WTC11 (cell line): ENCODE data around the gene NRIP3. TPM values are rescaled to one million over a fixed set of nuclear protein-coding genes. Genes with fewer than 3 reads are reported as not detected.

Experiments
- ATAC-seq: fragments of 200-7000 bp; cut with Tn5 transposase; 2 replicates; pipeline ENCODE4 v1.10.0; 2021; ENCODE audit warnings: mild to moderate bottlenecking, moderate library complexity
- CTCF ChIA-PET: fragments of 300-600 bp; sonication (Branson Sonifier 250); formaldehyde crosslinking; loops from one replicate; lab custom pipeline; 2021; ENCODE audit warnings: antibody characterized with exemption; lab: Charles Lee
- POLR2A ChIA-PET: fragments of 350-600 bp; sonication (Branson Sonifier 250); formaldehyde crosslinking; loops from one replicate; lab custom pipeline; 2021; ENCODE audit warnings: antibody characterized with exemption; lab: Charles Lee
- DNase-seq: peaks from one replicate; pipeline ENCODE4 v3.0.0; 2021; ENCODE audit warnings: low spot score
- H3K27ac Mint-ChIP-seq: 2 replicates; pipeline ENCODE4 v1.8.0; 2021; ENCODE audit warnings: mixed read lengths
- H3K27me3 Mint-ChIP-seq: 2 replicates; pipeline ENCODE4 v1.8.0; 2021; ENCODE audit warnings: low read depth, mild to moderate bottlenecking, moderate library complexity, mixed read lengths
- H3K36me3 Mint-ChIP-seq: 2 replicates; pipeline ENCODE4 v1.8.0; 2021; ENCODE audit warnings: mixed read lengths
- H3K4me1 Mint-ChIP-seq: 2 replicates; pipeline ENCODE4 v1.8.0; 2022; ENCODE audit warnings: mixed read lengths
- H3K4me3 Mint-ChIP-seq: 2 replicates; pipeline ENCODE4 v1.8.0; 2021; ENCODE audit warnings: mild to moderate bottlenecking, moderate library complexity, mixed read lengths
- H3K9me3 Mint-ChIP-seq: 2 replicates; pipeline ENCODE4 v1.8.0; 2021; ENCODE audit warnings: mixed read lengths
- ATF1 ChIP-seq: sonication (generic); formaldehyde crosslinking; IDR thresholded peaks from 2 replicates; pipeline ENCODE4 v1.8.1; 2023; ENCODE audit warnings: mild to moderate bottlenecking, moderate library complexity, missing genetic modification reagents
- CBFB ChIP-seq: sonication (generic); formaldehyde crosslinking; IDR thresholded peaks from 2 replicates; pipeline ENCODE4 v1.8.1; 2022; ENCODE audit warnings: mild to moderate bottlenecking, low read depth, missing genetic modification reagents
- CREB1 ChIP-seq: sonication (generic); formaldehyde crosslinking; IDR thresholded peaks from 2 replicates; pipeline ENCODE4 v1.8.0; 2023; ENCODE audit warnings: mild to moderate bottlenecking, missing genetic modification reagents
- GRHL2 ChIP-seq: fragments of 250-450 bp; sonication (Bioruptor Pico); IDR thresholded peaks from 2 replicates; pipeline ENCODE4 v1.8.0; 2022; ENCODE audit warnings: mild to moderate bottlenecking, moderate library complexity; ENCODE audit not compliant: insufficient replicate concordance, severe bottlenecking
- SMAD3 ChIP-seq: sonication (generic); formaldehyde crosslinking; IDR thresholded peaks from 2 replicates; pipeline ENCODE4 v1.8.0; 2022; ENCODE audit warnings: missing genetic modification reagents, mild to moderate bottlenecking, borderline replicate concordance
- SMAD4 ChIP-seq: sonication (generic); formaldehyde crosslinking; IDR thresholded peaks from 2 replicates; pipeline ENCODE4 v1.8.0; 2022; ENCODE audit warnings: mild to moderate bottlenecking, missing genetic modification reagents
- TEAD1 ChIP-seq: sonication (generic); formaldehyde crosslinking; IDR thresholded peaks from 2 replicates; pipeline ENCODE4 v1.8.0; 2022; ENCODE audit warnings: mild to moderate bottlenecking, missing genetic modification reagents
- TEAD4 ChIP-seq: sonication (generic); formaldehyde crosslinking; IDR thresholded peaks from 2 replicates; pipeline ENCODE4 v1.8.0; 2022; ENCODE audit warnings: mild to moderate bottlenecking, missing genetic modification reagents
- ZNF138 ChIP-seq: sonication (generic); formaldehyde crosslinking; conservative IDR thresholded peaks from 2 replicates; pipeline ENCODE4 v1.8.1; 2022; ENCODE audit warnings: mild to moderate bottlenecking, moderate library complexity, missing genetic modification reagents
- ZNF232 ChIP-seq: sonication (generic); formaldehyde crosslinking; IDR thresholded peaks from 2 replicates; pipeline ENCODE4 v1.8.0; 2022; ENCODE audit warnings: mild to moderate bottlenecking, missing genetic modification reagents
- ZNF263 ChIP-seq: sonication (generic); formaldehyde crosslinking; IDR thresholded peaks from 2 replicates; pipeline ENCODE4 v1.8.1; 2022; ENCODE audit warnings: low read depth, mild to moderate bottlenecking, moderate library complexity, missing genetic modification reagents
- ZNF396 ChIP-seq: fragments of 250-450 bp; sonication (Bioruptor Pico); IDR thresholded peaks from 2 replicates; pipeline ENCODE4 v1.8.0; 2021; ENCODE audit warnings: mild to moderate bottlenecking, moderate library complexity, borderline replicate concordance
- ZNF671 ChIP-seq: fragments of 250-450 bp; sonication (Bioruptor Pico); IDR thresholded peaks from 2 replicates; pipeline ENCODE4 v1.8.0; 2021; ENCODE audit warnings: mild to moderate bottlenecking
- total RNA-seq: library from RNA; stranded (reverse); gene quantifications from 3 replicates; pipeline ENCODE4 v1.2.3, GENCODE V29; 2021
- TF ChIP-seq, protein P1 (sequence below): sonication (generic); formaldehyde crosslinking; conservative IDR thresholded peaks from 2 replicates; pipeline ENCODE4 v1.8.1; 2023; ENCODE audit warnings: mild to moderate bottlenecking, low read depth, missing genetic modification reagents, moderate library complexity
- TF ChIP-seq, protein P2 (sequence below): sonication (generic); formaldehyde crosslinking; IDR thresholded peaks from 2 replicates; pipeline ENCODE4 v1.8.1; 2023; ENCODE audit warnings: mild to moderate bottlenecking, missing genetic modification reagents
- TF ChIP-seq, protein P3 (sequence below): sonication (generic); formaldehyde crosslinking; IDR thresholded peaks from 2 replicates; pipeline ENCODE4 v1.8.1; 2022; ENCODE audit warnings: missing genetic modification reagents, borderline replicate concordance
- TF ChIP-seq, protein P4 (sequence below): sonication (generic); formaldehyde crosslinking; IDR thresholded peaks from 2 replicates; pipeline ENCODE4 v1.8.0; 2022; ENCODE audit warnings: missing genetic modification reagents
- TF ChIP-seq, protein P5 (sequence below): sonication (generic); formaldehyde crosslinking; IDR thresholded peaks from 2 replicates; pipeline ENCODE4 v1.8.1; 2023; ENCODE audit warnings: mild to moderate bottlenecking, missing genetic modification reagents, moderate library complexity
- TF ChIP-seq, protein P6 (sequence below): fragments of 250-450 bp; sonication (Bioruptor Pico); IDR thresholded peaks from 2 replicates; pipeline ENCODE4 v1.9.0; 2021; ENCODE audit warnings: mild to moderate bottlenecking
- TF ChIP-seq, protein P7 (sequence below): sonication (generic); formaldehyde crosslinking; conservative IDR thresholded peaks from 2 replicates; pipeline ENCODE4 v1.8.1; 2022; ENCODE audit warnings: mild to moderate bottlenecking, missing genetic modification reagents
- TF ChIP-seq, protein P8 (sequence below): fragments of 250-450 bp; sonication (Bioruptor Pico); IDR thresholded peaks from 2 replicates; pipeline ENCODE4 v2.1.2; 2022; ENCODE audit warnings: mild to moderate bottlenecking, moderate library complexity

The NRIP3 gene
- total RNA-seq, 1 experiment from 2014 or later: 4.5 TPM

DNA sequence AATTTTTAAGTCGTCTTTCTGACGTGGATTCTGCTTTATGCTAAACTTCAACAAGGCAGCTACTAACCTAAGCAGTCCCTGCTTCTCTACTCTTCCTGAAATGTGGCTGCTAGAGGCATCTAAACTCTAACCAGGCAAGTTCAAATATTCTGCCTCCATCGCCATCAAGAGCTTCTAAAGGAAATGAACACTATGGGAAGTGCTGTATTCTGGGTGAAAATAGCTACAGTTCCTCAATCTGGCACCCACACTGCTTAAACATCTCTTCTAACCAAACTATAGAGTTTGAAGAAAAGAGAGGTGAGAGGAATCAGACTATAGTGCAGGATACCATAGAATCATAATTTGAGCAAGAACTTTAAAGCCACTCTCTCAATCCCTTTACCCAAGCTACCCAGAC is 6.3 kb downstream of the NRIP3 start (continued):
- TF ChIP-seq, protein P1, sequence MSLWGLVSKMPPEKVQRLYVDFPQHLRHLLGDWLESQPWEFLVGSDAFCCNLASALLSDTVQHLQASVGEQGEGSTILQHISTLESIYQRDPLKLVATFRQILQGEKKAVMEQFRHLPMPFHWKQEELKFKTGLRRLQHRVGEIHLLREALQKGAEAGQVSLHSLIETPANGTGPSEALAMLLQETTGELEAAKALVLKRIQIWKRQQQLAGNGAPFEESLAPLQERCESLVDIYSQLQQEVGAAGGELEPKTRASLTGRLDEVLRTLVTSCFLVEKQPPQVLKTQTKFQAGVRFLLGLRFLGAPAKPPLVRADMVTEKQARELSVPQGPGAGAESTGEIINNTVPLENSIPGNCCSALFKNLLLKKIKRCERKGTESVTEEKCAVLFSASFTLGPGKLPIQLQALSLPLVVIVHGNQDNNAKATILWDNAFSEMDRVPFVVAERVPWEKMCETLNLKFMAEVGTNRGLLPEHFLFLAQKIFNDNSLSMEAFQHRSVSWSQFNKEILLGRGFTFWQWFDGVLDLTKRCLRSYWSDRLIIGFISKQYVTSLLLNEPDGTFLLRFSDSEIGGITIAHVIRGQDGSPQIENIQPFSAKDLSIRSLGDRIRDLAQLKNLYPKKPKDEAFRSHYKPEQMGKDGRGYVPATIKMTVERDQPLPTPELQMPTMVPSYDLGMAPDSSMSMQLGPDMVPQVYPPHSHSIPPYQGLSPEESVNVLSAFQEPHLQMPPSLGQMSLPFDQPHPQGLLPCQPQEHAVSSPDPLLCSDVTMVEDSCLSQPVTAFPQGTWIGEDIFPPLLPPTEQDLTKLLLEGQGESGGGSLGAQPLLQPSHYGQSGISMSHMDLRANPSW (CRISPR knock-in tag): no peak
- TF ChIP-seq ZNF671 (CRISPR knock-in tag) (no peak), TEAD4 (no peak), CBFB (CRISPR knock-in tag) (no peak)
- TF ChIP-seq, protein P2, sequence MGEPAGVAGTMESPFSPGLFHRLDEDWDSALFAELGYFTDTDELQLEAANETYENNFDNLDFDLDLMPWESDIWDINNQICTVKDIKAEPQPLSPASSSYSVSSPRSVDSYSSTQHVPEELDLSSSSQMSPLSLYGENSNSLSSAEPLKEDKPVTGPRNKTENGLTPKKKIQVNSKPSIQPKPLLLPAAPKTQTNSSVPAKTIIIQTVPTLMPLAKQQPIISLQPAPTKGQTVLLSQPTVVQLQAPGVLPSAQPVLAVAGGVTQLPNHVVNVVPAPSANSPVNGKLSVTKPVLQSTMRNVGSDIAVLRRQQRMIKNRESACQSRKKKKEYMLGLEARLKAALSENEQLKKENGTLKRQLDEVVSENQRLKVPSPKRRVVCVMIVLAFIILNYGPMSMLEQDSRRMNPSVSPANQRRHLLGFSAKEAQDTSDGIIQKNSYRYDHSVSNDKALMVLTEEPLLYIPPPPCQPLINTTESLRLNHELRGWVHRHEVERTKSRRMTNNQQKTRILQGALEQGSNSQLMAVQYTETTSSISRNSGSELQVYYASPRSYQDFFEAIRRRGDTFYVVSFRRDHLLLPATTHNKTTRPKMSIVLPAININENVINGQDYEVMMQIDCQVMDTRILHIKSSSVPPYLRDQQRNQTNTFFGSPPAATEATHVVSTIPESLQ (CRISPR knock-in tag): no peak
- TF ChIP-seq, protein P3, sequence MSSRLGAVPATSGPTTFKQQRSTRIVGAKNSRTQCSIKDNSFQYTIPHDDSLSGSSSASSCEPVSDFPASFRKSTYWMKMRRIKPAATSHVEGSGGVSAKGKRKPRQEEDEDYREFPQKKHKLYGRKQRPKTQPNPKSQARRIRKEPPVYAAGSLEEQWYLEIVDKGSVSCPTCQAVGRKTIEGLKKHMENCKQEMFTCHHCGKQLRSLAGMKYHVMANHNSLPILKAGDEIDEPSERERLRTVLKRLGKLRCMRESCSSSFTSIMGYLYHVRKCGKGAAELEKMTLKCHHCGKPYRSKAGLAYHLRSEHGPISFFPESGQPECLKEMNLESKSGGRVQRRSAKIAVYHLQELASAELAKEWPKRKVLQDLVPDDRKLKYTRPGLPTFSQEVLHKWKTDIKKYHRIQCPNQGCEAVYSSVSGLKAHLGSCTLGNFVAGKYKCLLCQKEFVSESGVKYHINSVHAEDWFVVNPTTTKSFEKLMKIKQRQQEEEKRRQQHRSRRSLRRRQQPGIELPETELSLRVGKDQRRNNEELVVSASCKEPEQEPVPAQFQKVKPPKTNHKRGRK (CRISPR knock-in tag): no peak
- TF ChIP-seq, protein P4, sequence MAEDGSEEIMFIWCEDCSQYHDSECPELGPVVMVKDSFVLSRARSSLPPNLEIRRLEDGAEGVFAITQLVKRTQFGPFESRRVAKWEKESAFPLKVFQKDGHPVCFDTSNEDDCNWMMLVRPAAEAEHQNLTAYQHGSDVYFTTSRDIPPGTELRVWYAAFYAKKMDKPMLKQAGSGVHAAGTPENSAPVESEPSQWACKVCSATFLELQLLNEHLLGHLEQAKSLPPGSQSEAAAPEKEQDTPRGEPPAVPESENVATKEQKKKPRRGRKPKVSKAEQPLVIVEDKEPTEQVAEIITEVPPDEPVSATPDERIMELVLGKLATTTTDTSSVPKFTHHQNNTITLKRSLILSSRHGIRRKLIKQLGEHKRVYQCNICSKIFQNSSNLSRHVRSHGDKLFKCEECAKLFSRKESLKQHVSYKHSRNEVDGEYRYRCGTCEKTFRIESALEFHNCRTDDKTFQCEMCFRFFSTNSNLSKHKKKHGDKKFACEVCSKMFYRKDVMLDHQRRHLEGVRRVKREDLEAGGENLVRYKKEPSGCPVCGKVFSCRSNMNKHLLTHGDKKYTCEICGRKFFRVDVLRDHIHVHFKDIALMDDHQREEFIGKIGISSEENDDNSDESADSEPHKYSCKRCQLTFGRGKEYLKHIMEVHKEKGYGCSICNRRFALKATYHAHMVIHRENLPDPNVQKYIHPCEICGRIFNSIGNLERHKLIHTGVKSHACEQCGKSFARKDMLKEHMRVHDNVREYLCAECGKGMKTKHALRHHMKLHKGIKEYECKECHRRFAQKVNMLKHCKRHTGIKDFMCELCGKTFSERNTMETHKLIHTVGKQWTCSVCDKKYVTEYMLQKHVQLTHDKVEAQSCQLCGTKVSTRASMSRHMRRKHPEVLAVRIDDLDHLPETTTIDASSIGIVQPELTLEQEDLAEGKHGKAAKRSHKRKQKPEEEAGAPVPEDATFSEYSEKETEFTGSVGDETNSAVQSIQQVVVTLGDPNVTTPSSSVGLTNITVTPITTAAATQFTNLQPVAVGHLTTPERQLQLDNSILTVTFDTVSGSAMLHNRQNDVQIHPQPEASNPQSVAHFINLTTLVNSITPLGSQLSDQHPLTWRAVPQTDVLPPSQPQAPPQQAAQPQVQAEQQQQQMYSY (CRISPR knock-in tag): no peak
- TF ChIP-seq, protein P5, sequence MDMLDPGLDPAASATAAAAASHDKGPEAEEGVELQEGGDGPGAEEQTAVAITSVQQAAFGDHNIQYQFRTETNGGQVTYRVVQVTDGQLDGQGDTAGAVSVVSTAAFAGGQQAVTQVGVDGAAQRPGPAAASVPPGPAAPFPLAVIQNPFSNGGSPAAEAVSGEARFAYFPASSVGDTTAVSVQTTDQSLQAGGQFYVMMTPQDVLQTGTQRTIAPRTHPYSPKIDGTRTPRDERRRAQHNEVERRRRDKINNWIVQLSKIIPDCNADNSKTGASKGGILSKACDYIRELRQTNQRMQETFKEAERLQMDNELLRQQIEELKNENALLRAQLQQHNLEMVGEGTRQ (CRISPR knock-in tag): no peak

DNA sequence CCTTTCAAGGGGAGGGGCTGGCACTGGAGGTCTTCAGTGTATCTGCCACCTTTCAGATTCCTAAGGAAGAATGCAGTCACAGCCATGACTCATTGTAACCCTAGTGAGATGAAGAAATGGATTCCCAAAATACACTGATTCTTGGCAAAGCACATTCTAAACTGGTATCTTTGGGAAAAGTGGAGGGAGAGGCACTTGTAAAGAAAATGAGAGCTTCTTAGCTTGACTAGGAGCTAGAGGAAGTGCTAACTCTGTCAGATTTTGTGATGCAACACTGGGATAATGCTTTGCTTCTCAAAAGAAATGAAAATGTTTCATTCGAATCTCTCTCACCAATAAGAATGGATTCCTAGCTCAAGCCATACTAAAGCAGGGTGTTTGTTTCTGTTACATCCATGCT is 14.3 kb downstream of the NRIP3 start:
- Mint-ChIP-seq H3K27me3 (peaks cover 2% of the 10 kb centered on the region; the same call in 1 of the 2 replicates), H3K36me3 (no peaks in the 10 kb centered on the region), H3K4me3 (no peak overlapping the region), H3K27ac (no peak overlapping the region), H3K9me3 (peaks cover 4% of the 10 kb centered on the region), H3K4me1 (peaks cover 5% of the 10 kb centered on the region)
- DNase-seq (no peak), ATAC-seq (0 out of 2 replicates have a peak, but pooled peaks have one; percentile 26)
- ChIA-PET POLR2A (interaction anchor here (0.6 kb wide), 1 partner anchor 1014 kb away, joined by 5 read pairs; no protein-coding TSS in a partner anchor), CTCF (interaction anchor here (1.0 to 1.2 kb wide), 2 partner anchors 26 to 148 kb away, joined by 3 to 5 read pairs; no protein-coding TSS in a partner anchor)
- TF ChIP-seq GRHL2 (CRISPR knock-in tag): no peak
- TF ChIP-seq ZNF232 (CRISPR knock-in tag): no peak
- TF ChIP-seq CREB1 (CRISPR knock-in tag): no peak
- TF ChIP-seq, protein P6, sequence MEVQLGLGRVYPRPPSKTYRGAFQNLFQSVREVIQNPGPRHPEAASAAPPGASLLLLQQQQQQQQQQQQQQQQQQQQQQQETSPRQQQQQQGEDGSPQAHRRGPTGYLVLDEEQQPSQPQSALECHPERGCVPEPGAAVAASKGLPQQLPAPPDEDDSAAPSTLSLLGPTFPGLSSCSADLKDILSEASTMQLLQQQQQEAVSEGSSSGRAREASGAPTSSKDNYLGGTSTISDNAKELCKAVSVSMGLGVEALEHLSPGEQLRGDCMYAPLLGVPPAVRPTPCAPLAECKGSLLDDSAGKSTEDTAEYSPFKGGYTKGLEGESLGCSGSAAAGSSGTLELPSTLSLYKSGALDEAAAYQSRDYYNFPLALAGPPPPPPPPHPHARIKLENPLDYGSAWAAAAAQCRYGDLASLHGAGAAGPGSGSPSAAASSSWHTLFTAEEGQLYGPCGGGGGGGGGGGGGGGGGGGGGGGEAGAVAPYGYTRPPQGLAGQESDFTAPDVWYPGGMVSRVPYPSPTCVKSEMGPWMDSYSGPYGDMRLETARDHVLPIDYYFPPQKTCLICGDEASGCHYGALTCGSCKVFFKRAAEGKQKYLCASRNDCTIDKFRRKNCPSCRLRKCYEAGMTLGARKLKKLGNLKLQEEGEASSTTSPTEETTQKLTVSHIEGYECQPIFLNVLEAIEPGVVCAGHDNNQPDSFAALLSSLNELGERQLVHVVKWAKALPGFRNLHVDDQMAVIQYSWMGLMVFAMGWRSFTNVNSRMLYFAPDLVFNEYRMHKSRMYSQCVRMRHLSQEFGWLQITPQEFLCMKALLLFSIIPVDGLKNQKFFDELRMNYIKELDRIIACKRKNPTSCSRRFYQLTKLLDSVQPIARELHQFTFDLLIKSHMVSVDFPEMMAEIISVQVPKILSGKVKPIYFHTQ: no peak
- no peak for TF ChIP-seq SMAD4 (CRISPR knock-in tag)
- TF ChIP-seq, protein P7, sequence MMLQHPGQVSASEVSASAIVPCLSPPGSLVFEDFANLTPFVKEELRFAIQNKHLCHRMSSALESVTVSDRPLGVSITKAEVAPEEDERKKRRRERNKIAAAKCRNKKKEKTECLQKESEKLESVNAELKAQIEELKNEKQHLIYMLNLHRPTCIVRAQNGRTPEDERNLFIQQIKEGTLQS (CRISPR knock-in tag): no peak
- TF ChIP-seq ZNF138 (CRISPR knock-in tag): no peak
- no peak for TF ChIP-seq SMAD3
- no peak for TF ChIP-seq CBFB (CRISPR knock-in tag)
- TF ChIP-seq TEAD1 (CRISPR knock-in tag): no peak
- TF ChIP-seq ZNF396 (CRISPR knock-in tag): no peak
- no peak for TF ChIP-seq ATF1 (CRISPR knock-in tag)
- TF ChIP-seq, protein P8, sequence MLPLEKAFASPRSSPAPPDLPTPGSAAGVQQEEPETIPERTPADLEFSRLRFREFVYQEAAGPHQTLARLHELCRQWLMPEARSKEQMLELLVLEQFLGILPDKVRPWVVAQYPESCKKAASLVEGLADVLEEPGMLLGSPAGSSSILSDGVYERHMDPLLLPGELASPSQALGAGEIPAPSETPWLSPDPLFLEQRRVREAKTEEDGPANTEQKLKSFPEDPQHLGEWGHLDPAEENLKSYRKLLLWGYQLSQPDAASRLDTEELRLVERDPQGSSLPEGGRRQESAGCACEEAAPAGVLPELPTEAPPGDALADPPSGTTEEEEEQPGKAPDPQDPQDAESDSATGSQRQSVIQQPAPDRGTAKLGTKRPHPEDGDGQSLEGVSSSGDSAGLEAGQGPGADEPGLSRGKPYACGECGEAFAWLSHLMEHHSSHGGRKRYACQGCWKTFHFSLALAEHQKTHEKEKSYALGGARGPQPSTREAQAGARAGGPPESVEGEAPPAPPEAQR (CRISPR knock-in tag): no peak
- no peak for TF ChIP-seq ZNF263 (CRISPR knock-in tag)
